PFSK-1 (cell line): ENCODE measurements around the gene MDFIC.

Experiments
- FOXP2 ChIP-seq: optimal IDR thresholded peaks from 2 replicates; pipeline ENCODE3; 2011; ENCODE audit warnings: borderline replicate concordance, control low read depth, inconsistent platforms; ENCODE audit not compliant: insufficient read depth; ENCODE audit errors: extremely low read length, extremely low read depth
- POLR2AphosphoS5 ChIP-seq: IDR thresholded peaks from 2 replicates; pipeline ENCODE4 v1.6.1; 2012; ENCODE audit warnings: low read depth, mild to moderate bottlenecking, control low read depth, low read length, moderate library complexity
- REST ChIP-seq, 2 experiments: IDR thresholded peaks; 2 replicates each; pipeline versions ENCODE4 v1.6.1 to v1.8.0; 2011 to 2012; ENCODE audit warnings: low read depth in 2 of 2, low read length in 2 of 2, control low read depth in 1 of 2, inconsistent platforms in 1 of 2, mild to moderate bottlenecking in 1 of 2, moderate library complexity in 1 of 2; ENCODE audit not compliant: insufficient read depth in 1 of 2
- SIN3A ChIP-seq: IDR thresholded peaks from 2 replicates; pipeline ENCODE4 v1.6.1; 2012; ENCODE audit warnings: mild to moderate bottlenecking, low read length, moderate library complexity, borderline replicate concordance; ENCODE audit not compliant: insufficient read depth
- TAF1 ChIP-seq: IDR thresholded peaks from 2 replicates; pipeline ENCODE4 v1.6.1; 2012; ENCODE audit warnings: low read length, control low read depth, borderline replicate concordance; ENCODE audit not compliant: insufficient read depth

The MDFIC gene

GRCh38 chr7:114885836-114886235, 36.1 kb upstream of the MDFIC start:
- TF ChIP-seq TAF1 (no peak), POLR2AphosphoS5 (no peak), SIN3A (no peak), REST (IDR thresholded peaks at IDR 0.05; ENCODE audit: insufficient read depth in 1 of 2, low read depth in 2 of 2, low read length in 2 of 2) (no peak), FOXP2 (no peak)

GRCh38 chr7:114886241-114886640, 35.7 kb upstream of the MDFIC start:
- TF ChIP-seq REST (IDR thresholded peaks at IDR 0.05; ENCODE audit: insufficient read depth in 1 of 2, low read depth in 2 of 2, low read length in 2 of 2) (no peak), SIN3A (no peak)

GRCh38 chr7:114889646-114890285, 32.1 kb upstream of the MDFIC start:
- TF ChIP-seq REST (IDR thresholded peaks at IDR 0.05; ENCODE audit: insufficient read depth in 1 of 2, low read depth in 2 of 2, low read length in 2 of 2) (no peak), SIN3A (no peak), FOXP2 (no peak), TAF1 (no peak), POLR2AphosphoS5 (no peak)

- TF ChIP-seq TAF1, result no peak
- no peak for TF ChIP-seq REST (IDR thresholded peaks at IDR 0.05; ENCODE audit: insufficient read depth in 1 of 2, low read depth in 2 of 2, low read length in 2 of 2)
- no peak for TF ChIP-seq SIN3A
Measured at GRCh38 chr7:114890561-114890960, 31.3 kb upstream of the MDFIC start.

GRCh38 chr7:114900127-114900526, 21.8 kb upstream of the MDFIC start:
- TF ChIP-seq SIN3A (no peak), REST (IDR thresholded peaks at IDR 0.05; ENCODE audit: insufficient read depth in 1 of 2, low read depth in 2 of 2, low read length in 2 of 2) (no peak), TAF1 (no peak), FOXP2 (no peak), POLR2AphosphoS5 (no peak)
